Lung (tissue), 12 donors: ENCODE data around the gene RSPRY1. TPM values are rescaled to one million over a fixed set of nuclear protein-coding genes. Genes with fewer than 3 reads are reported as not detected.
"Not testable (repeated sequence)": the region's sequence is repeated elsewhere in the genome, so short reads cannot be mapped to it uniquely, and the experiment has no call there.

Experiments used
- ATAC-seq: fragments of 200-7000 bp; cut with Tn5 transposase; one replicate; pipeline ENCODE4 v1.9.1; 2020; ENCODE audit warnings: moderate number of reproducible peaks; ENCODE audit not compliant: insufficient read depth, low FRiP score
- DNase-seq, 3 donors: peaks; one replicate each; pipeline ENCODE4 v3.0.0-alpha.2; 2013 to 2017
- H3K27ac ChIP-seq, 2 donors: one replicate each; pipeline ENCODE4 v1.5.1; 2013; ENCODE audit warnings: mild to moderate bottlenecking in 2 of 2, moderate library complexity in 2 of 2, control low read depth in 1 of 2, inconsistent platforms in 1 of 2, low read depth in 1 of 2, low read length in 1 of 2
- H3K27me3 ChIP-seq, 3 donors: one replicate each; pipeline ENCODE4 v1.5.1; 2013; ENCODE audit warnings: low read length in 2 of 3; ENCODE audit not compliant: control insufficient read depth in 3 of 3, insufficient read depth in 3 of 3
- H3K36me3 ChIP-seq, 4 donors: one replicate each; pipeline ENCODE4 v1.5.1; 2013; ENCODE audit warnings: low read length in 4 of 4, mild to moderate bottlenecking in 1 of 4, moderate library complexity in 1 of 4; ENCODE audit not compliant: control insufficient read depth in 4 of 4, insufficient read depth in 4 of 4
- H3K4me1 ChIP-seq, 5 donors: one replicate each; pipeline ENCODE4 v1.5.1; 2013; ENCODE audit warnings: low read length in 5 of 5, mild to moderate bottlenecking in 2 of 5, moderate library complexity in 1 of 5; ENCODE audit not compliant: control insufficient read depth in 5 of 5, insufficient read depth in 5 of 5
- H3K4me3 ChIP-seq: one replicate; pipeline ENCODE4 v1.5.1; 2013; ENCODE audit warnings: mild to moderate bottlenecking, control low read depth, moderate library complexity
- H3K9ac ChIP-seq, 2 donors: one replicate each; pipeline ENCODE4 v1.5.1; 2013; ENCODE audit warnings: low read length in 2 of 2, control low read depth in 1 of 2; ENCODE audit not compliant: insufficient read depth in 1 of 2
- H3K9me3 ChIP-seq, 4 donors: one replicate each; pipeline ENCODE4 v1.5.1; 2013; ENCODE audit warnings: low read length in 3 of 4, mild to moderate bottlenecking in 1 of 4, moderate library complexity in 1 of 4; ENCODE audit not compliant: control insufficient read depth in 4 of 4, insufficient read depth in 3 of 4
- WGBS, 2 donors: extraction: QIAGEN DNeasy Blood & Tissue Kit; methylation state at CpG; one replicate each; pipeline ENCODE4 v1.1.7; 2013; 5-methylcytosine and 5-hydroxymethylcytosine counted together
- polyA plus RNA-seq, 2 donors: library from polyadenylated mRNA; stranded (reverse); fragments of 200-250 nt; gene quantifications; one replicate each; pipeline ENCODE4 v1.2.1, GENCODE V29; 2013
- total RNA-seq, 2 donors: library from RNA; depleted of rRNA in 1 of 2; stranded (reverse); fragments of >200 nt in 1 of 2; gene quantifications; one replicate each; pipeline ENCODE4 v1.2.1, GENCODE V29; 2014 to 2021
- TF ChIP-seq, protein P1 (sequence below): IDR thresholded peaks from 2 replicates; pipeline ENCODE4 v1.5.1; 2012; ENCODE audit warnings: mild to moderate bottlenecking; ENCODE audit errors: control extremely low read depth, extremely low read depth
- donor health status: control.
- donor health status: control.
- donor health status: Bipolar disorder and iron deficiency.
- donor health status: healthy.
- donor health status: DM: yes; HTN: yes; CAD: no.

Gene RSPRY1
- total and polyA plus RNA-seq, 4 donors: 10.5 to 71.7 (median 25.2) TPM

DNA sequence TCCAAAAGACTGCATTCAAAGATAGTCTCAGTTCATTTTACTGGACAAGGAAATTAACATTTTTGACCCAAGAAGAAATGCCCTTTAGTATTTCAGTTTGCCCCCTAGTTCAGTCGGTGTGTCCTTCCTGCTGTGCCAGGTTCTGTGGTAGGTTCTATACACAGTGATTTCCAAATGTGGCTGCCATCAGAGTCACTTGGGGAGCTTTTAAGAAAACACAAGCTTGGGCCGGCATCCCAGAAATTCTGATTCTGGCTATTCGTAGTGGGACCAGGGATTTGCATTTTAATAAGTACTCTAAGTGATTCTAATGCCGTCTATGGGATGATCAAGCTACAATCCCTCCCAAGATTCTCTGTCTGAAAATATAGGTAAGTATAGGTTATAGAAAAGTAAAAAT, 10.2 kb downstream of the RSPRY1 start:
- no peak for DNase-seq
- 83 to 95% methylated on average over 4 of the region's 4 CpGs for WGBS, 2 donors
- H3K27ac ChIP-seq: no peak overlapping the region
- no peaks in the 10 kb centered on the region for H3K9me3 ChIP-seq
- H3K27me3 ChIP-seq: no peaks in the 10 kb centered on the region
- H3K4me1 ChIP-seq: peaks cover 0 to 12% (median 2%) of the 10 kb centered on the region in 5 donors
- H3K4me3 ChIP-seq: no peak overlapping the region
- H3K9ac ChIP-seq: no peak overlapping the region
- H3K36me3 ChIP-seq: peaks cover 0 to 1% (median 0%) of the 10 kb centered on the region in 4 donors
- TF ChIP-seq, protein P1, sequence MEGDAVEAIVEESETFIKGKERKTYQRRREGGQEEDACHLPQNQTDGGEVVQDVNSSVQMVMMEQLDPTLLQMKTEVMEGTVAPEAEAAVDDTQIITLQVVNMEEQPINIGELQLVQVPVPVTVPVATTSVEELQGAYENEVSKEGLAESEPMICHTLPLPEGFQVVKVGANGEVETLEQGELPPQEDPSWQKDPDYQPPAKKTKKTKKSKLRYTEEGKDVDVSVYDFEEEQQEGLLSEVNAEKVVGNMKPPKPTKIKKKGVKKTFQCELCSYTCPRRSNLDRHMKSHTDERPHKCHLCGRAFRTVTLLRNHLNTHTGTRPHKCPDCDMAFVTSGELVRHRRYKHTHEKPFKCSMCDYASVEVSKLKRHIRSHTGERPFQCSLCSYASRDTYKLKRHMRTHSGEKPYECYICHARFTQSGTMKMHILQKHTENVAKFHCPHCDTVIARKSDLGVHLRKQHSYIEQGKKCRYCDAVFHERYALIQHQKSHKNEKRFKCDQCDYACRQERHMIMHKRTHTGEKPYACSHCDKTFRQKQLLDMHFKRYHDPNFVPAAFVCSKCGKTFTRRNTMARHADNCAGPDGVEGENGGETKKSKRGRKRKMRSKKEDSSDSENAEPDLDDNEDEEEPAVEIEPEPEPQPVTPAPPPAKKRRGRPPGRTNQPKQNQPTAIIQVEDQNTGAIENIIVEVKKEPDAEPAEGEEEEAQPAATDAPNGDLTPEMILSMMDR: no peak
- ATAC-seq: no peak

DNA sequence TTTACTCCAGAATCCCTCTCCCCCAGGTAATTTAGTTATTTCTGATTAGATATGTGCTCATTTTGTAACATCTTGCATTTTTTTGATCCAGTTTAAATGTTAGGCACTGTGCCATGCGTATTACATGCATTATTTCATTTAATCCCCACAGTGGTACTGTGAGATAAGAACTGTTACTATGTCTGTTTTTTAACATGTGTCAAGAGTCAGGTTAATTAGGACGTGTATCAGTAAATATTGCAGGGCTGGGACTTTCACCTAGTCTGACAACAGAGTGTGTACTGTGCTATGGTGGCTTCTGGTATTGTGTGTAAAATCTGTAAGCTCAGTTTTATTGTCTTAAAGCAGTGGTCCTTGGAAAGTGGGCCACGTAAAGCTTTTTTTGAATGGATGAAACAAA, 10.6 kb downstream of the RSPRY1 start:
- no peak overlapping the region for H3K27ac ChIP-seq
- WGBS, 2 donors: 85 to 93% methylated on average over 3 of the region's 3 CpGs
- no peak overlapping the region for H3K4me3 ChIP-seq
- no peaks in the 10 kb centered on the region for H3K27me3 ChIP-seq
- H3K4me1 ChIP-seq: peaks cover 0 to 10% (median 0%) of the 10 kb centered on the region in 5 donors
- H3K36me3 ChIP-seq: peaks cover 0 to 1% (median 0%) of the 10 kb centered on the region in 4 donors
- no peak for ATAC-seq
- no peaks in the 10 kb centered on the region for H3K9me3 ChIP-seq
- no peak for DNase-seq
- H3K9ac ChIP-seq: no peak overlapping the region
- TF ChIP-seq, protein P1: no peak

DNA sequence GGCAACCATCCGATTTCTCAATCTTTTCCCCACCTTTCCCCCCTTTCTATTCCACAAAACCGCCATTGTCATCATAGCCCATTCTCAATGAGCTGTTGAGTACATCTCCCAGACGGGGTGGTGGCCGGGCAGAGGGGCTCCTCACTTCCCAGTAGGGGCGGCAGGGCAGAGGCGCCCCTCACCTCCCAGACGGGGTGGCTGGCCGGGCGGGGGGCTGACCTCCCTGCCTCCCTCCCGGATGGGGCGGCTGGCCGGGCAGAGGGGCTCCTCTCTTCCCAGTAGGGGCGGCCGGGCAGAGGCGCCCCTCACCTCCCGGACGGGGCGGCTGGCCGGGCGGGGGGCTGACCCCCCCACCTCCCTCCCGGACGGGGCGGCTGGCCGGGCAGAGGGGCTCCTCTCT, 14.2 kb downstream of the RSPRY1 start:
- not testable (repeated sequence) for H3K27ac ChIP-seq, H3K27me3 ChIP-seq, H3K9me3 ChIP-seq, H3K4me3 ChIP-seq, ATAC-seq, DNase-seq, H3K4me1 ChIP-seq, H3K9ac ChIP-seq
- peaks cover 4 to 11% (median 7%) of the 10 kb centered on the region in 4 donors for H3K36me3 ChIP-seq
- 97% methylated on average over 13 of the region's 24 CpGs for WGBS, 2 donors

DNA sequence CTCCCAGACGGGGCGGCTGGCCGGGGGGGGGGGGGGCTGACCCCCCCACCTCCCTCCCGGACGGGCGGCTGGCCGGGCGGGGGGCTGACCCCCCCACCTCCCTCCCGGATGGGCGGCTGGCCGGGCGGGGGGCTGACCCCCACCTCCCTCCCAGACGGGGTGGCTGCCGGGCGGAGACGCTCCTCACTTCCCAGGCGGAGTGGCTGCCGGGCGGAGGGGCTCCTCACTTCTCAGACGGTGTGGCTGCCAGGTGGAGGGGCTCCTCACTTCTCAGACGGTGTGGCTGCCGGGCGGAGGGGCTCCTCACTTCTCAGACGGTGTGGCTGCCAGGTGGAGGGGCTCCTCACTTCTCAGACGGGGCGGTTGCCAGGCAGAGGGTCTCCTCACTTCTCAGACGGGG, 14.8 kb downstream of the RSPRY1 start:
- not testable (repeated sequence) for H3K4me3 ChIP-seq, H3K27ac ChIP-seq, DNase-seq, H3K27me3 ChIP-seq, H3K4me1 ChIP-seq, ATAC-seq, H3K9ac ChIP-seq, H3K9me3 ChIP-seq
- 92 to 96% methylated on average over 11 to 26 of the region's 27 CpGs for WGBS, 2 donors
- peaks cover 5 to 17% (median 11%) of the 10 kb centered on the region in 4 donors for H3K36me3 ChIP-seq
